Measurements from ENCODE around the gene TTLL12.

TTLL12 gene

GRCh38 chr22:43200555-43200954, 13.6 kb upstream of the TTLL12 start:
- no peak for DNase-seq

GRCh38 chr22:43200031-43200430, 13.1 kb upstream of the TTLL12 start:
- DNase-seq: no peak

- no peak for DNase-seq
Measured at GRCh38 chr22:43199541-43199940, 12.6 kb upstream of the TTLL12 start.

GRCh38 chr22:43198936-43199335, 12.0 kb upstream of the TTLL12 start:
- DNase-seq: no peak

GRCh38 chr22:43198126-43198525, 11.2 kb upstream of the TTLL12 start:
- DNase-seq: no peak

- no peak for DNase-seq
Measured at GRCh38 chr22:43197271-43197941, 10.5 kb upstream of the TTLL12 start.

GRCh38 chr22:43191831-43192230, 4.9 kb upstream of the TTLL12 start:
- DNase-seq: no peak

- DNase-seq: no peak
Measured at GRCh38 chr22:43188829-43189545, 2.1 kb upstream of the TTLL12 start.

GRCh38 chr22:43187171-43188099, 501 bp upstream of the TTLL12 start:
- DNase-seq: peak; percentile 51 to 96 (median 90)

GRCh38 chr22:43185860-43186261, 1.1 kb downstream of the TTLL12 start:
- peak in 13 of 56 donors; percentile 6 to 36 (median 17) for DNase-seq

- DNase-seq: no peak
Measured at GRCh38 chr22:43183496-43184277, 3.2 kb downstream of the TTLL12 start.

GRCh38 chr22:43182726-43183125, 4.2 kb downstream of the TTLL12 start:
- DNase-seq: no peak

GRCh38 chr22:43182118-43182517, 4.8 kb downstream of the TTLL12 start:
- DNase-seq: no peak

- no peak for DNase-seq
Measured at GRCh38 chr22:43181321-43182076, 5.4 kb downstream of the TTLL12 start.

GRCh38 chr22:43180670-43181069, 6.3 kb downstream of the TTLL12 start:
- DNase-seq: no peak

GRCh38 chr22:43179911-43180195, 7.1 kb downstream of the TTLL12 start:
- DNase-seq: no peak

GRCh38 chr22:43179146-43179910, 7.6 kb downstream of the TTLL12 start:
- no peak for DNase-seq

- no peak for DNase-seq
Measured at GRCh38 chr22:43177479-43177878, 9.5 kb downstream of the TTLL12 start.

- DNase-seq: no peak
Measured at GRCh38 chr22:43176090-43176489, 10.8 kb downstream of the TTLL12 start.

All from nucleus accumbens (tissue), 56 donors.